ENCODE measurements around the gene FGD1. TPM values are rescaled to one million over a fixed set of nuclear protein-coding genes. Genes with fewer than 3 reads are reported as not detected.
"Not testable (repeated sequence)": the region's sequence is repeated elsewhere in the genome, so short reads cannot be mapped to it uniquely, and the experiment has no call there.

The FGD1 gene
- 17.2 TPM for polyA plus RNA-seq (ENCODE audit: insufficient read length)

- peak; percentile 79 for DNase-seq
Observed at GRCh38 chrX:54495814-54496516, at the start of gene FGD1. TSS of gene FGD1 (minus strand) at chrX:54496234. CDS start at chrX:54495432, 802 bp downstream.

GRCh38 chrX:54542239-54542638, 46.2 kb upstream of the FGD1 start:
- not testable (repeated sequence) for DNase-seq

- no peak for DNase-seq
Observed at GRCh38 chrX:54540289-54540688, 44.3 kb upstream of the FGD1 start.

- no peak for DNase-seq
Observed at GRCh38 chrX:54534271-54534670, 38.2 kb upstream of the FGD1 start.

GRCh38 chrX:54530357-54530900, 34.4 kb upstream of the FGD1 start:
- DNase-seq, result no peak

- peak; percentile 84 for DNase-seq
Observed at GRCh38 chrX:54529552-54530356, 33.7 kb upstream of the FGD1 start, which contains the start of gene GNL3L. TSS of gene GNL3L (plus strand) at chrX:54530219. CDS start at chrX:54532567, 2,348 bp downstream.

- DNase-seq, result no peak
Observed at GRCh38 chrX:54529151-54529550, 33.1 kb upstream of the FGD1 start.

- DNase-seq, result no peak
Observed at GRCh38 chrX:54509400-54509799, 13.4 kb upstream of the FGD1 start.

- no peak for DNase-seq
Observed at GRCh38 chrX:54496936-54497335, 902 bp upstream of the FGD1 start.

GRCh38 chrX:54496517-54496852, 451 bp upstream of the FGD1 start:
- DNase-seq, result no peak

- no peak for DNase-seq
Observed at GRCh38 chrX:54494989-54495813, 833 bp downstream of the FGD1 start.

GRCh38 chrX:54494166-54494988, 1.7 kb downstream of the FGD1 start:
- DNase-seq, result no peak

GRCh38 chrX:54492340-54492739, 3.7 kb downstream of the FGD1 start:
- DNase-seq, result no peak

- DNase-seq, result not testable (repeated sequence)
Observed at GRCh38 chrX:54489819-54490218, 6.2 kb downstream of the FGD1 start.

GRCh38 chrX:54484666-54485065, 11.4 kb downstream of the FGD1 start:
- no peak for DNase-seq

GRCh38 chrX:54483946-54484345, 12.1 kb downstream of the FGD1 start:
- no peak for DNase-seq

GRCh38 chrX:54482839-54483593, 13.0 kb downstream of the FGD1 start:
- no peak for DNase-seq

- DNase-seq, result no peak
Observed at GRCh38 chrX:54479136-54480111, 16.6 kb downstream of the FGD1 start.

GRCh38 chrX:54473993-54474859, 21.8 kb downstream of the FGD1 start:
- DNase-seq, result no peak
